OCI-LY3 (cell line): ENCODE measurements around the gene RGS14.

ENCODE experiments used
- H2AFZ ChIP-seq: fragments of 200-600, 300-600 bp; shearing (Covaris generic); 2 replicates; pipeline ENCODE4 v1.6.0; 2014; ENCODE audit warnings: antibody characterized with exemption, low read depth, low read length
- H3K27ac ChIP-seq: fragments of 200-600, 300-600 bp; sonication (generic); 2 replicates; pipeline ENCODE4 v1.5.1; 2014; ENCODE audit warnings: mild to moderate bottlenecking, low read length, moderate library complexity, mixed read lengths
- H3K27me3 ChIP-seq: fragments of 200-600, 300-600 bp; sonication (generic); 2 replicates; pipeline ENCODE4 v1.6.1; 2014; ENCODE audit warnings: low read depth, low read length, mixed read lengths
- H3K36me3 ChIP-seq: fragments of 200-600, 300-600 bp; sonication (generic); replicated peaks from 2 replicates; pipeline ENCODE3; 2014; ENCODE audit warnings: low read depth, low read length, mixed read lengths
- H3K4me1 ChIP-seq: fragments of 300-600, 200-600 bp; sonication (generic); 2 replicates; pipeline ENCODE4 v1.6.1; 2014; ENCODE audit warnings: low read length, mixed read lengths
- H3K4me2 ChIP-seq: fragments of 200-600, 300-600 bp; sonication (generic); 2 replicates; pipeline ENCODE4 v1.6.1; 2014; ENCODE audit warnings: low read length, mixed read lengths
- H3K4me3 ChIP-seq: fragments of 300-600, 200-600 bp; sonication (generic); 2 replicates; pipeline ENCODE4 v1.5.1; 2014; ENCODE audit warnings: antibody characterized with exemption, mild to moderate bottlenecking, low read length, moderate library complexity
- H3K79me2 ChIP-seq: fragments of 300-600, 200-600 bp; shearing (Covaris generic); 2 replicates; pipeline ENCODE4 v1.6.1; 2014; ENCODE audit warnings: mild to moderate bottlenecking, low read length, mixed read lengths
- H3K9ac ChIP-seq: fragments of 300-600, 200-600 bp; shearing (Covaris generic); 2 replicates; pipeline ENCODE4 v1.6.0; 2014; ENCODE audit warnings: mild to moderate bottlenecking, low read length, moderate library complexity
- H3K9me3 ChIP-seq: fragments of 200-600, 300-600 bp; shearing (Covaris generic); 2 replicates; pipeline ENCODE4 v1.6.1; 2014; ENCODE audit warnings: low read length, mixed read lengths; ENCODE audit not compliant: insufficient read depth
- H4K20me1 ChIP-seq: fragments of 200-600, 300-600 bp; sonication (generic); 2 replicates; pipeline ENCODE4 v1.6.1; 2016; ENCODE audit warnings: low read length, mixed read lengths; ENCODE audit not compliant: insufficient read depth
- CTCF ChIP-seq: fragments of 200-600, 300-600 bp; sonication (generic); IDR thresholded peaks from 2 replicates; pipeline ENCODE4 v1.5.1; 2014; ENCODE audit warnings: antibody characterized with exemption, low read length, low read depth
- EZH2phosphoT487 ChIP-seq: fragments of 200-600 bp; shearing (Covaris generic); IDR thresholded peaks from 2 replicates; pipeline ENCODE4 v1.6.1; 2018; ENCODE audit warnings: antibody characterized with exemption, mixed run types, low read depth

RGS14 gene

GRCh38 chr5:177393206-177393765, 35.6 kb downstream of the RGS14 start:
- TF ChIP-seq EZH2phosphoT487 (no peak), CTCF (no peak)
- no peak overlapping the region for H3K9ac ChIP-seq
- H3K4me1 ChIP-seq, result peaks cover 23% of the 10 kb centered on the region
- no peaks in the 10 kb centered on the region for H4K20me1 ChIP-seq
- no peak overlapping the region for H3K27ac ChIP-seq
- H3K79me2 ChIP-seq, result no peaks in the 10 kb centered on the region
- H3K4me3 ChIP-seq, result no peak overlapping the region
- H2AFZ ChIP-seq, result no peak overlapping the region
- H3K9me3 ChIP-seq, result no peaks in the 10 kb centered on the region
- peaks cover 17% of the 10 kb centered on the region for H3K27me3 ChIP-seq
- no peaks in the 10 kb centered on the region for H3K36me3 ChIP-seq
- H3K4me2 ChIP-seq, result no peak overlapping the region

GRCh38 chr5:177393990-177394389, 36.3 kb downstream of the RGS14 start:
- Histone ChIP-seq H3K27me3 (peaks cover 10% of the 10 kb centered on the region; the same call in 1 of the 2 replicates), H3K4me1 (peaks cover 17% of the 10 kb centered on the region), H3K79me2 (no peaks in the 10 kb centered on the region), H3K4me2 (no peak overlapping the region), H3K27ac (no peak overlapping the region), H3K9me3 (no peaks in the 10 kb centered on the region), H4K20me1 (no peaks in the 10 kb centered on the region), H3K9ac (no peak overlapping the region), H2AFZ (no peak overlapping the region), H3K4me3 (no peak overlapping the region), H3K36me3 (no peaks in the 10 kb centered on the region)
- TF ChIP-seq CTCF (no peak), EZH2phosphoT487 (no peak)

GRCh38 chr5:177396078-177396477, 38.4 kb downstream of the RGS14 start:
- no peak overlapping the region for H3K4me3 ChIP-seq
- H3K79me2 ChIP-seq, result no peaks in the 10 kb centered on the region
- H2AFZ ChIP-seq, result no peak overlapping the region
- no peaks in the 10 kb centered on the region for H4K20me1 ChIP-seq
- H3K9me3 ChIP-seq, result no peaks in the 10 kb centered on the region
- H3K4me1 ChIP-seq, result no peaks in the 10 kb centered on the region
- TF ChIP-seq CTCF (no peak), EZH2phosphoT487 (no peak)
- no peaks in the 10 kb centered on the region for H3K36me3 ChIP-seq
- H3K4me2 ChIP-seq, result no peak overlapping the region
- 0 out of 2 replicates have a peak, but pooled peaks cover 3% of the 10 kb centered on the region for H3K27me3 ChIP-seq
- H3K9ac ChIP-seq, result no peak overlapping the region
- H3K27ac ChIP-seq, result no peak overlapping the region

GRCh38 chr5:177396807-177397206, 39.1 kb downstream of the RGS14 start:
- Histone ChIP-seq H4K20me1 (no peaks in the 10 kb centered on the region), H3K36me3 (no peaks in the 10 kb centered on the region), H2AFZ (no peak overlapping the region), H3K9me3 (no peaks in the 10 kb centered on the region), H3K4me3 (no peak overlapping the region), H3K27me3 (0 out of 2 replicates have a peak, but pooled peaks cover 3% of the 10 kb centered on the region), H3K79me2 (no peaks in the 10 kb centered on the region), H3K27ac (no peak overlapping the region), H3K4me2 (no peak overlapping the region), H3K4me1 (no peaks in the 10 kb centered on the region), H3K9ac (no peak overlapping the region)
- TF ChIP-seq EZH2phosphoT487, result no peak
- TF ChIP-seq CTCF, result no peak
